Hematopoietic multipotent progenitor cell (in vitro differentiated cells): ENCODE results near the gene RASGEF1C. TPM values are rescaled to one million over a fixed set of nuclear protein-coding genes. Genes with fewer than 3 reads are reported as not detected.
A peak's percentile ranks its signal among the peaks of the same experiment; 100 is the strongest.
"Not testable (repeated sequence)": the region's sequence is repeated elsewhere in the genome, so short reads cannot be mapped to it uniquely, and the experiment has no call there.

Source experiments
- DNase-seq, 3 donors: peaks; one replicate each; pipeline ENCODE4 v3.0.0-alpha.2; 2011 to 2015; ENCODE audit warnings: low read depth in 2 of 3, low spot score in 2 of 3
- total RNA-seq: library from RNA; depleted of rRNA; stranded (reverse); fragments of >200 nt; gene quantifications from one replicate; pipeline ENCODE4 v1.2.3, GENCODE V29; 2012

RASGEF1C gene
- total RNA-seq, 1 donor = under 0.01 TPM

GRCh38 chr5:180089628-180090027 lies 119.4 kb downstream of the RASGEF1C start:
- DNase-seq = not testable (repeated sequence)

DNA sequence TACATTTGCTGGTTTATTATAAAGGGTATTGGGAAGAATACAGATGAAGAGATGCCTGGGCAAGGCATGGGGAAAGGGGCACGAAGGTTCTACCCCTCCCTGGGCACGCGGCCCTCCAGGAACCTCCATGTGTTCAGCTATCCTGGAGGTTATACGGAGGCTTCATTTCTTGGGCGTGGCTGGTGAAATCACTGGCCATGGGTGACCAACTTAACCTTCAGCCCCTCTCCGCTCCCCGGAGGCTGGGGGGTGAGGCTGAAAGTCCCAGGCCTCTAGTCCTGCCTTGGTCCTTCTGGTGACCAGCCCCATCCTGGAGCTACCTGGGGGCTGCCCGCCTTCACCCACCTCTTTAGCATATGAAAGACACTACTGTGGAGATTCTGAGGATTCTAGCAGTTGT lies 120.5 kb downstream of the RASGEF1C start:
- DNase-seq = no peak

- DNase-seq = no peak
These were observed 122.1 kb downstream of the RASGEF1C start for GRCh38 chr5:180086816-180087399.

- DNase-seq = peak in 2 of 3 donors; percentile 65 to 85
These were observed 123.2 kb downstream of the RASGEF1C start for GRCh38 chr5:180085837-180086236.

GRCh38 chr5:180084638-180085561 lies 124.1 kb downstream of the RASGEF1C start:
- peak in 1 of 3 donors; percentile 77 for DNase-seq

DNA sequence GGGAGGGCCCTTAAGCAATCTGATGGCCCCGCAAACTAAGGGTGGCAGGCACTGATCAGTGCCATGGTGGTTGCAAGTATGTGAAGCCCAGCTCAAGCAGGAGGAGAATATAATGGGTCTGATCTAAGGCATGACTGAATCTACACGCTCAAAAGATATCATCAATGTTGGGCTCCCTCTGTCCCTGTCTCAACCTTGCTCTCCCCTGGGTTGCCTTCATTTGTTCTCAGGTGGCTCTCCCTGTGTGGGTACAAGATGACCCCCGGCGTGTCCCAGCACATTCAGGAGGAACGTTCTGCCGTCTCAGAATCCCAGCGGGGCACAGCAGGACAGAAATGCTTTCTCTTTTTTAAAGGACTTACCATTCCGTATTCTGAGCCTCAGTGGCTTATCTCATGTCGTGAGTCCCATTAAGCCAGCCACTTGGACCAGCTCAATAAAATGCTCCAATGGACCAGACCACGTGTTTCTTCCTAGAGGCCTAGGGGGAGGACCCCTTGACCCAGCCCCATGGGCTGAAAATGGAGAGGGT lies 125.4 kb downstream of the RASGEF1C start:
- DNase-seq = no peak

GRCh38 chr5:180082633-180083420 lies 126.2 kb downstream of the RASGEF1C start:
- no peak for DNase-seq

- DNase-seq = no peak
These were observed 127.5 kb downstream of the RASGEF1C start for GRCh38 chr5:180081481-180081880.

- DNase-seq = peak in 1 of 3 donors; percentile 75
These were observed 128.3 kb downstream of the RASGEF1C start for GRCh38 chr5:180080486-180081280.

GRCh38 chr5:180079702-180080466 lies 129.1 kb downstream of the RASGEF1C start:
- DNase-seq = no peak

- DNase-seq = no peak
These were observed 130.7 kb downstream of the RASGEF1C start for GRCh38 chr5:180078348-180078747.

GRCh38 chr5:180077594-180078284 lies 131.3 kb downstream of the RASGEF1C start:
- no peak for DNase-seq

DNA sequence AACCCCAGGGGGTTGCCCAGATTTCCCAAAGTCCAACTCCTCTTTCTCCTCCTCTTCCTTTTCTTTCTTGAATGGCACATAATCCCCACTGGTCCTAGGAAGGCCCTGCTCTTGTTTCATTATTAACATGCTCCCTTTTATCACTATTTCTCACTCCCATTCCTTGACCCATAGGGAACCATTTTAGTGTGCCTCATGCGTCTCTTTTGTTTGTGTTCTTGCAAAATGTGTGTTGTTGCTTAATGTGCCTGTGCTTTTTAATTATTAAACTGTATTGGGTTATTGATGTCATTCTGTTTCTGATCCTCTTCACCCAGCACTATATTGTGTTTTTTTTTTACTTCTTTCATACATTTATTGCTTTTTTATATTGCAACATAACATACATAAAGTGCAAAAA lies 133.3 kb downstream of the RASGEF1C start:
- no peak for DNase-seq

DNA sequence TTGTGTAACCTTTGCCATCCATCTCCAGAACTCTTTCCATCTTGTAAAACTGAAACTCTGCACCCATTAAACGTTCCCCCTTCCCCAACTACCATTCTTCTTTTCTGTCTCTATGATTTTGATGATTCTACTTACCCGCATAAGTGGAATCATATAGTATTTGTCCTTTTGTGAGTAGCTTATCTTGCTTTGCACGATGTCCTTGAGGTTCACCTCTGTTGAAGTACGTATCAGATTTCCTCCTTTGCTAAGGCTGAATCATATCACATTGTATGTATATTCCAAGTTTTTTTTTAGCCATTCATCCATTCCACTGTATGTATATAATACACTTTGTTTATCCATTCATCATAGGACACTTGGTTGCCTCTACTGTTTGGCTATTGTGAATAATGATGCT lies 134.5 kb downstream of the RASGEF1C start:
- DNase-seq = no peak

GRCh38 chr5:180072556-180072955 lies 136.5 kb downstream of the RASGEF1C start:
- DNase-seq = no peak

DNA sequence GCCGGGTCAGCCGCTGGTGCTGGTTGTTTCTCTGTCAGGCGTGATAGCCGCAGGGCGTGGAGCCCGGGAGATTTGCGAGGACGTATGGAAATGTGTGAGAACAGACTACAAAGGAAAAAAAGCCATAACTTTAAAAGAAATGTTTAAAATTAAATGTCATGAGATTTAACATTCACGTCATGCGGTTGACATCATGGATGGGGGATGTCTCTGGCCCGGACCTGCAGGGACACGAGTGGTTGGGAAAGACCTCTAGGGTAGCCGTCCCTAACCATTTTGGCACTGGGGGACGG lies 136.8 kb downstream of the RASGEF1C start:
- no peak for DNase-seq

- peak; percentile 59 to 92 (median 92) for DNase-seq
These were observed 137.3 kb downstream of the RASGEF1C start, which contains the start of gene RNF130 for GRCh38 chr5:180071531-180072255. RNF130 (minus strand) TSS chr5:180071759; CDS start chr5:180071702, 57 bp downstream.
